ENCODE data around the gene WDR91.

WDR91 gene

GRCh38 chr7:135183478-135183877 is 27.8 kb downstream of the WDR91 start:
- DNase-seq (ENCODE audit: low spot score) = no peak
- in situ Hi-C loops (cut with MboI; ENCODE audit: low pct_unique_long_range_greater_than_20kb, low sequenced_read_pairs, unreplicated experiment) = no loop called here
- no peak for TF ChIP-seq CTCF (IDR thresholded peaks at IDR 0.05; ENCODE audit: extremely low read depth, insufficient read depth, missing control alignments)

GRCh38 chr7:135181929-135182678 is 29.2 kb downstream of the WDR91 start:
- in situ Hi-C loops (cut with MboI; ENCODE audit: low pct_unique_long_range_greater_than_20kb, low sequenced_read_pairs, unreplicated experiment) = no loop called here
- TF ChIP-seq CTCF (IDR thresholded peaks at IDR 0.05; ENCODE audit: extremely low read depth, insufficient read depth, missing control alignments) = no peak
- no peak for DNase-seq (ENCODE audit: low spot score)

GRCh38 chr7:135181261-135181928 is 29.9 kb downstream of the WDR91 start:
- in situ Hi-C loops (cut with MboI; ENCODE audit: low pct_unique_long_range_greater_than_20kb, low sequenced_read_pairs, unreplicated experiment) = no loop called here
- DNase-seq (ENCODE audit: low spot score) = no peak
- no peak for TF ChIP-seq CTCF (IDR thresholded peaks at IDR 0.05; ENCODE audit: extremely low read depth, insufficient read depth, missing control alignments)

- no peak for DNase-seq (ENCODE audit: low spot score)
- in situ Hi-C loops (cut with MboI; ENCODE audit: low pct_unique_long_range_greater_than_20kb, low sequenced_read_pairs, unreplicated experiment) = no loop called here
- no peak for TF ChIP-seq CTCF (IDR thresholded peaks at IDR 0.05; ENCODE audit: extremely low read depth, insufficient read depth, missing control alignments)
Observed at GRCh38 chr7:135180122-135180521, 31.2 kb downstream of the WDR91 start.

GRCh38 chr7:135179321-135179925 is 31.9 kb downstream of the WDR91 start:
- no peak for TF ChIP-seq CTCF (IDR thresholded peaks at IDR 0.05; ENCODE audit: extremely low read depth, insufficient read depth, missing control alignments)
- DNase-seq (ENCODE audit: low spot score) = no peak
- in situ Hi-C loops (cut with MboI; ENCODE audit: low pct_unique_long_range_greater_than_20kb, low sequenced_read_pairs, unreplicated experiment) = no loop called here

GRCh38 chr7:135178364-135178763 is 33.0 kb downstream of the WDR91 start:
- no peak for DNase-seq (ENCODE audit: low spot score)
- TF ChIP-seq CTCF (IDR thresholded peaks at IDR 0.05; ENCODE audit: extremely low read depth, insufficient read depth, missing control alignments) = no peak
- in situ Hi-C loops (cut with MboI; ENCODE audit: low pct_unique_long_range_greater_than_20kb, low sequenced_read_pairs, unreplicated experiment) = no loop called here
